Activated T-helper 1 cell treated with anti-CD3 and anti-CD28 coated beads, Interleukin-12 subunit alpha, Interleukin-12 subunit beta, Interleukin-2, Interleukin-4 antibody, amounts not matched to agents 30 ng/mL and 10 ng/mL and 1 ng/mL, durations not matched to agents 14 hours and 24 hours and 36 hours (primary cell): ENCODE results near the gene UBE2A. TPM values are rescaled to one million over a fixed set of nuclear protein-coding genes. Genes with fewer than 3 reads are reported as not detected.

ENCODE experiments used
- DNase-seq: peaks from one replicate; pipeline ENCODE4 v3.0.0; 2021; ENCODE audit warnings: low spot score
- H3K27ac Mint-ChIP-seq: one replicate; pipeline ENCODE4 v1.8.0; 2021; ENCODE audit warnings: mild to moderate bottlenecking, mixed read lengths
- H3K27me3 Mint-ChIP-seq: one replicate; pipeline ENCODE4 v1.8.0; 2022; ENCODE audit warnings: mild to moderate bottlenecking, moderate library complexity, mixed read lengths; ENCODE audit not compliant: insufficient read depth
- H3K36me3 Mint-ChIP-seq: one replicate; pipeline ENCODE4 v1.8.0; 2021; ENCODE audit warnings: low read depth, mixed read lengths
- H3K4me1 Mint-ChIP-seq: one replicate; pipeline ENCODE4 v1.8.0; 2021; ENCODE audit warnings: low read depth, mixed read lengths
- H3K4me3 Mint-ChIP-seq: one replicate; pipeline ENCODE4 v1.8.0; 2021; ENCODE audit warnings: mild to moderate bottlenecking, moderate library complexity, mixed read lengths
- H3K9me3 Mint-ChIP-seq: one replicate; pipeline ENCODE4 v1.8.0; 2021; ENCODE audit warnings: mixed read lengths
- intact Hi-C: fragments of 100-400 bp; cut with micrococcal nuclease; formaldehyde crosslinking; loops from one replicate; pipeline ENCODE4 v1.15.1; 2024
- total RNA-seq: library from RNA; stranded (reverse); gene quantifications from 2 replicates; pipeline ENCODE4 v1.2.3, GENCODE V29; 2022

Gene UBE2A
- total RNA-seq, 1 donor from 2014 or later, result 61.3 TPM

GRCh38 chrX:119579414-119579813 lies 5.1 kb downstream of the UBE2A start:
- Mint-ChIP-seq H3K4me1 (peaks cover 15% of the 10 kb centered on the region), H3K27me3 (no peaks in the 10 kb centered on the region), H3K9me3 (no peaks in the 10 kb centered on the region), H3K27ac (no peak overlapping the region), H3K36me3 (peaks cover 11% of the 10 kb centered on the region), H3K4me3 (no peak overlapping the region)
- DNase-seq, result no peak
- intact Hi-C loops, result no loop called here

GRCh38 chrX:119583431-119584059 lies 9.2 kb downstream of the UBE2A start:
- H3K4me1 Mint-ChIP-seq, result peaks cover 10% of the 10 kb centered on the region
- intact Hi-C loops, result no loop called here
- DNase-seq, result no peak
- H3K27ac Mint-ChIP-seq, result no peak overlapping the region
- no peaks in the 10 kb centered on the region for H3K9me3 Mint-ChIP-seq
- H3K4me3 Mint-ChIP-seq, result no peak overlapping the region
- no peaks in the 10 kb centered on the region for H3K27me3 Mint-ChIP-seq
- H3K36me3 Mint-ChIP-seq, result peaks cover 10% of the 10 kb centered on the region

GRCh38 chrX:119589810-119590209 lies 15.4 kb downstream of the UBE2A start:
- H3K36me3 Mint-ChIP-seq, result peaks cover 21% of the 10 kb centered on the region
- intact Hi-C loops, result no loop called here
- no peak for DNase-seq
- no peak overlapping the region for H3K27ac Mint-ChIP-seq
- H3K9me3 Mint-ChIP-seq, result no peaks in the 10 kb centered on the region
- H3K27me3 Mint-ChIP-seq, result no peaks in the 10 kb centered on the region
- no peaks in the 10 kb centered on the region for H3K4me1 Mint-ChIP-seq
- no peak overlapping the region for H3K4me3 Mint-ChIP-seq

GRCh38 chrX:119602701-119603255 lies 28.4 kb downstream of the UBE2A start:
- no peak for DNase-seq
- H3K4me1 Mint-ChIP-seq, result peaks cover 30% of the 10 kb centered on the region
- no peak overlapping the region for H3K27ac Mint-ChIP-seq
- H3K9me3 Mint-ChIP-seq, result no peaks in the 10 kb centered on the region
- peaks cover 9% of the 10 kb centered on the region for H3K36me3 Mint-ChIP-seq
- no peak overlapping the region for H3K4me3 Mint-ChIP-seq
- intact Hi-C loops, result no loop called here
- H3K27me3 Mint-ChIP-seq, result no peaks in the 10 kb centered on the region

GRCh38 chrX:119604766-119605463 lies 30.6 kb downstream of the UBE2A start:
- intact Hi-C loops, result no loop called here
- no peak for DNase-seq
- Mint-ChIP-seq H3K4me1 (peaks cover 25% of the 10 kb centered on the region), H3K9me3 (no peaks in the 10 kb centered on the region), H3K27me3 (no peaks in the 10 kb centered on the region), H3K36me3 (peaks cover 4% of the 10 kb centered on the region), H3K27ac (peak overlapping the region; percentile 90), H3K4me3 (peak overlapping the region; percentile 94)

- peak overlapping the region; percentile 96 for H3K4me3 Mint-ChIP-seq
- H3K27me3 Mint-ChIP-seq, result no peaks in the 10 kb centered on the region
- no peaks in the 10 kb centered on the region for H3K9me3 Mint-ChIP-seq
- peaks cover 4% of the 10 kb centered on the region for H3K36me3 Mint-ChIP-seq
- peaks cover 30% of the 10 kb centered on the region for H3K4me1 Mint-ChIP-seq
- intact Hi-C loops, result loop anchor here (1.0 to 2.0 kb wide), 9 partner anchors 31 to 338 kb away; partner anchors contain the start of genes NDUFA1, NKAP, RNF113A and RPL39
- peak overlapping the region; percentile 97 for H3K27ac Mint-ChIP-seq
- peak; percentile 19 for DNase-seq
Observed at GRCh38 chrX:119605464-119606279, 31.3 kb downstream of the UBE2A start.

GRCh38 chrX:119606280-119607017 lies 32.1 kb downstream of the UBE2A start, which contains the start of gene NKRF:
Gene NKRF, minus strand, starts transcription at chrX:119606424.
- H3K9me3 Mint-ChIP-seq, result no peaks in the 10 kb centered on the region
- intact Hi-C loops, result loop anchor here (1.0 to 2.0 kb wide), 9 partner anchors 32 to 337 kb away; partner anchors contain the start of genes NDUFA1, NKAP, RNF113A and RPL39
- no peaks in the 10 kb centered on the region for H3K27me3 Mint-ChIP-seq
- peak within 1 kb of the TSS; percentile 96 for H3K4me3 Mint-ChIP-seq
- H3K36me3 Mint-ChIP-seq, result peaks cover 4% of the 10 kb centered on the region
- DNase-seq, result peak; percentile 86
- peaks cover 30% of the 10 kb centered on the region for H3K4me1 Mint-ChIP-seq
- H3K27ac Mint-ChIP-seq, result peak within 1 kb of the TSS; percentile 97

- intact Hi-C loops, result loop anchor here (2.0 kb wide), 2 partner anchors 42 to 184 kb away; partner anchors contain the start of genes RPL39 and STEEP1
- Mint-ChIP-seq H3K27me3 (no peaks in the 10 kb centered on the region), H3K27ac (peak overlapping the region; percentile 97), H3K4me1 (peaks cover 30% of the 10 kb centered on the region), H3K4me3 (peak overlapping the region; percentile 96), H3K9me3 (no peaks in the 10 kb centered on the region), H3K36me3 (peaks cover 3% of the 10 kb centered on the region)
- DNase-seq, result no peak
Observed at GRCh38 chrX:119607018-119607389, 32.6 kb downstream of the UBE2A start.

GRCh38 chrX:119614776-119615175 lies 40.4 kb downstream of the UBE2A start:
- H3K27ac Mint-ChIP-seq, result no peak overlapping the region
- no peak for DNase-seq
- no peaks in the 10 kb centered on the region for H3K27me3 Mint-ChIP-seq
- H3K9me3 Mint-ChIP-seq, result no peaks in the 10 kb centered on the region
- no peak overlapping the region for H3K4me3 Mint-ChIP-seq
- intact Hi-C loops, result no loop called here
- H3K4me1 Mint-ChIP-seq, result peaks cover 5% of the 10 kb centered on the region
- H3K36me3 Mint-ChIP-seq, result peaks cover 8% of the 10 kb centered on the region

- Mint-ChIP-seq H3K27me3 (no peaks in the 10 kb centered on the region), H3K36me3 (peaks cover 9% of the 10 kb centered on the region), H3K27ac (no peak overlapping the region), H3K9me3 (no peaks in the 10 kb centered on the region), H3K4me1 (no peaks in the 10 kb centered on the region), H3K4me3 (no peak overlapping the region)
- DNase-seq, result no peak
- intact Hi-C loops, result no loop called here
Observed at GRCh38 chrX:119617517-119618164, 43.3 kb downstream of the UBE2A start.

- no peak overlapping the region for H3K27ac Mint-ChIP-seq
- no peaks in the 10 kb centered on the region for H3K4me1 Mint-ChIP-seq
- H3K4me3 Mint-ChIP-seq, result no peak overlapping the region
- intact Hi-C loops, result no loop called here
- no peak for DNase-seq
- no peaks in the 10 kb centered on the region for H3K9me3 Mint-ChIP-seq
- no peaks in the 10 kb centered on the region for H3K27me3 Mint-ChIP-seq
- H3K36me3 Mint-ChIP-seq, result peaks cover 9% of the 10 kb centered on the region
Observed at GRCh38 chrX:119618439-119618838, 44.1 kb downstream of the UBE2A start.
